ENCODE data around the gene ARHGEF7.

The ARHGEF7 gene

DNA sequence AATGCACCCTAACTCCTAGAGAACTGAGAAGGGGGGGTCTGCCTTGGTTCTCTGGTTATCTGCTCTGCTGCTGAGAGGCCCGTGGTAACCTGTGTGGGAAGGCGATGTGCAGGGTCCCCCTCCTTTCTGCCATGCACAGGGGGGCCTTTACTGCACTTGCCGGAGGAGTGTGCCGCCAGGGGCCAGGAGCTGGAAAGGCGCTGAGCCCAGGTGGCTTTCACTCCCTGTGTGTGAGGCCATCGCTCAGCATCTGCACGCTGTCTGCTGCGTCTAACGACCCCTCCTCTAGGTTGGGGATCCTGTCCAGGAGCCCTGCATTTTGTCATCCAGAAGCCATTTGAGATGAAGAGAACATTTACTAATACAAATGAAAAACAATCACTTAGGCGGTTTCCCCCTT lies 168.3 kb downstream of the ARHGEF7 start:
- TF ChIP-seq, protein P1, sequence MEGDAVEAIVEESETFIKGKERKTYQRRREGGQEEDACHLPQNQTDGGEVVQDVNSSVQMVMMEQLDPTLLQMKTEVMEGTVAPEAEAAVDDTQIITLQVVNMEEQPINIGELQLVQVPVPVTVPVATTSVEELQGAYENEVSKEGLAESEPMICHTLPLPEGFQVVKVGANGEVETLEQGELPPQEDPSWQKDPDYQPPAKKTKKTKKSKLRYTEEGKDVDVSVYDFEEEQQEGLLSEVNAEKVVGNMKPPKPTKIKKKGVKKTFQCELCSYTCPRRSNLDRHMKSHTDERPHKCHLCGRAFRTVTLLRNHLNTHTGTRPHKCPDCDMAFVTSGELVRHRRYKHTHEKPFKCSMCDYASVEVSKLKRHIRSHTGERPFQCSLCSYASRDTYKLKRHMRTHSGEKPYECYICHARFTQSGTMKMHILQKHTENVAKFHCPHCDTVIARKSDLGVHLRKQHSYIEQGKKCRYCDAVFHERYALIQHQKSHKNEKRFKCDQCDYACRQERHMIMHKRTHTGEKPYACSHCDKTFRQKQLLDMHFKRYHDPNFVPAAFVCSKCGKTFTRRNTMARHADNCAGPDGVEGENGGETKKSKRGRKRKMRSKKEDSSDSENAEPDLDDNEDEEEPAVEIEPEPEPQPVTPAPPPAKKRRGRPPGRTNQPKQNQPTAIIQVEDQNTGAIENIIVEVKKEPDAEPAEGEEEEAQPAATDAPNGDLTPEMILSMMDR (conservative IDR thresholded peaks at IDR 0.05), result no peak
- no peak for TF ChIP-seq ZFX (IDR thresholded peaks at IDR 0.05)
- no peak overlapping the region for H3K27ac ChIP-seq

DNA sequence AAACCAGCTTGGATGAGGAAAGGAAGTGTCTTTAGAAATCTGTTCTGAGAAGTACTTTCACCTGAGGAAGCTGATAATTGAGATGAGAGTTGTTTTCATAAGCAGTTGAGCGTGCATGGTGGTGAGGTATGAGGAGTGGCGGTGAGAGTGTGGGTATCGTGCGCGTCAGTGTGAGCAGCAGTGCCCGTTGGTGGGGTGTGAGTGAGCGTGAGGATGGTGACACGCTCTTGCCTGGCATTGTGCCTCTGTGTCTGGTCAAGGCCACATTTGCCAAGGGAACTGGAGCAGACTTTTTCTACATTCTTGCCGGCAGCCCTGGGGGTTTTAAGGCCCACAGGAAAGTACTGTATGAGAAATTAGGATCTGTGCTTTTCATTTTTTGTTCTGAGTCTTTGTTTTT lies 168.9 kb downstream of the ARHGEF7 start:
- H3K27ac ChIP-seq, result no peak overlapping the region

DNA sequence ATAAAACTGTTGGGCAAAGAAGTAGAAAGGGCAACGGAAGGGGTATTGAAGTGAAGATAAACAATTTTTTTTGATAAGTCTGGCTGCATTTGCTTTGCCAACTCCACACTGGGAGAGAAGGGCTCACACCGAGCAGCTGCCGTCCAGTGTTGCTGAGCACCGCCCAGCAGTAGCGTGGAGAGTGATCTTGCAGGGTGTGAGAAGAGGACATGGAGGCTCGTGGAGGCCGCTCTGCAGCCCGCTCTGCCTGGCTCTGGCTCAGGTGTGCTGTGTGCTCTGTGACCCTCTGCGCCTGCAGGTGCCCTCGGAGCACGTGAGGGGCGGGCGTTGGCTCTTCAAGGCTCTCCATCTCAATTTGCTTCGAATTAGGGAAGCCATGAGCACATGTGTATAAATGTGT lies 169.5 kb downstream of the ARHGEF7 start:
- TF ChIP-seq ZFX (IDR thresholded peaks at IDR 0.05), result no peak
- TF ChIP-seq, protein P1 (conservative IDR thresholded peaks at IDR 0.05), result no peak
- H3K27ac ChIP-seq, result no peak overlapping the region

More for the DNA sequence above, 168.9 kb downstream of the ARHGEF7 start:
- TF ChIP-seq ZFX (IDR thresholded peaks at IDR 0.05), result no peak
- TF ChIP-seq, protein P1 (conservative IDR thresholded peaks at IDR 0.05), result no peak

DNA sequence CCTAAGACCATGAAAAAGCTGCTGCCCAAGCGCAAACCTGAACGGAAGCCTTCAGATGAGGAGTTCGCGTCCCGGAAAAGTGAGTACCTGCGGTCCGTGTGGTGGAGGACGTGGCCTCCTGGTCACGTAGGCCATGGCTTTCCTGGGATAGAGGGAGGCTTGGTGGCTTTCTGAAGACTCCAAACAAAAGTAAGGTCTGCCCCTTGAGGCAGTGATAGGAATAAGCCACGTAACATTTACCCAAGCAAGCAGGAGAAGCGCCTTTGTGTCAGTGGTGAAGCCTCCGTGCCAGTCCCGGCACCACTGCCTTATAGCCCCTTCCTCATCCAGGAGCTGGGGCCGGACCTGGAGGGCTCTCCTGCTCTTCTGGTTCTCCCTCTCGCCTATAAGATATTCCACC lies 171.1 kb downstream of the ARHGEF7 start:
- H3K27ac ChIP-seq, result no peak overlapping the region
- TF ChIP-seq ZFX (IDR thresholded peaks at IDR 0.05), result no peak
- TF ChIP-seq, protein P1 (conservative IDR thresholded peaks at IDR 0.05), result no peak; the same call in 1 of the 2 replicates

DNA sequence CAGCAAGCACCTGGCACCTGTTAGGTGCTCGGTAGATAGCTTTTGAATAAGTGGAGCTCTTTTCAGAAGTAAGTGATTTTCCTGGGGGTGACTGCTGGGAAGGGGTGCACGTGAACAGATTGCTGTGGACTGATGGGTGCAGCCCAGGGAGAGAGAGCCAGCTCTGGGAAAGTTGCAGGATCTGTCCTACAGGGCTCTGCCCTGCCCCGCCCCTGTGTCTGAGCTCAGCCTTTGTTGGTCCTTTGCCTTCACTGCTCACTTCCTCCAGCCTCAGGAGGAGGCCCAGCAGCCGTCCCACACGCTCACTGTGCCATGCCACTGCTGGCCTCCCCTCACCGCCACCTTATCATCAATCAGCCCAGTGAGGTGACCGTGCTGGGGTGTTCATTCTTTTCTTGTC lies 171.6 kb downstream of the ARHGEF7 start:
- no peak overlapping the region for H3K27ac ChIP-seq
- TF ChIP-seq ZFX (IDR thresholded peaks at IDR 0.05), result no peak
- TF ChIP-seq, protein P1 (conservative IDR thresholded peaks at IDR 0.05), result no peak

DNA sequence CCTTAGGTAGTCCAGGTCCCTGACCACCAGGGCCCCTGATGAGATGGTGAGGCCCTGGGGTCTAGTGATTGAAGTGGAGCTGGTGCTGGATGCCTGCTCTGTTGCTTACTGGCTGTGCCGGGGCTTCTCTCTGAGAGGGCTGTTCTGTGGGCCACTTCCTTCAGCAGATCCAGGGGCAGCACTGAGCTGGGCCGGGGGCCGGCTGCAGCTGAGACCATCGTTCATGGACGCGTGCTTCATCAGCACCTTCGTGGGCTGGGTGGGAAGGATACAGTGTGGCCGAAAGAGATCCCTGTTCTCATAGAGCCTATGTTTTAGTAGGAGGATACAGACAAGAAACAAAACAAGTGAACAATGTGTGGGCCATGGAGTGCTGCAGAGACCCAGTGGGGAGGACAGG lies 172.1 kb downstream of the ARHGEF7 start:
- TF ChIP-seq, protein P1 (conservative IDR thresholded peaks at IDR 0.05), result no peak
- no peak for TF ChIP-seq ZFX (IDR thresholded peaks at IDR 0.05)

DNA sequence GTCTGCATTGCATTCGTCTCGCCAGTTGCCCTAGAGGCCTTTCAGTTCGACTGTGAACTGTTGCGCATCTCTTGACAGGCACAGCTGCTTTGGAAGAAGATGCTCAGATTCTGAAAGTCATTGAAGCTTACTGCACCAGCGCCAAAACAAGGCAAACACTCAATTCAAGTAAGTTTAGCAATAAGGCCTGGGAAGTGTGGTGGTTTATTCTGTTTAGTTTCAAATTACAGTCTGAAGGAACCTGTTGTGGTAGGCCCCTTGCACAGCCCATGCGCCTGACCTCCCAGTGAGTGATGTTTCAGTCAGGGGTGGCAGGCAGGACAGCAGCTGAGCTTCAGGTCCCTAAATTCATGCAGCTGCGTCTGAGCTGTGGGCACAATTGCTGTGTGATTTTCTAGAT lies 173.2 kb downstream of the ARHGEF7 start:
- H3K27ac ChIP-seq, result no peak overlapping the region
- TF ChIP-seq ZFX (IDR thresholded peaks at IDR 0.05), result no peak
- TF ChIP-seq, protein P1 (conservative IDR thresholded peaks at IDR 0.05), result no peak

More for the DNA sequence above, 172.1 kb downstream of the ARHGEF7 start:
- no peak overlapping the region for H3K27ac ChIP-seq

Data from C4-2B (cell line).